Body of pancreas (tissue), 4 donors: ENCODE results near the gene AUH. TPM values are rescaled to one million over a fixed set of nuclear protein-coding genes. Genes with fewer than 3 reads are reported as not detected.

Source experiments
- ATAC-seq: fragments of 150-250 bp; one replicate; pipeline ENCODE4 v1.9.1; 2016
- DNase-seq, 4 donors: peaks; one replicate each; pipeline ENCODE4 v3.0.0-alpha.2; 2019
- H3K27ac ChIP-seq, 4 donors: fragments of 200-600 bp; sonication (generic); 1 replicate in 3 of 4; 2 replicates in 1 of 4; pipeline versions ENCODE4 v1.5.1 to v1.6.1; 2016 to 2019; ENCODE audit warnings: mild to moderate bottlenecking in 1 of 4, mixed read lengths in 1 of 4, moderate library complexity in 1 of 4
- H3K27me3 ChIP-seq, 2 donors: fragments of 200-600 bp; sonication (generic); one replicate each; pipeline ENCODE4 v1.6.0; 2016; ENCODE audit warnings: mild to moderate bottlenecking in 1 of 2
- H3K36me3 ChIP-seq, 2 donors: fragments of 200-600 bp; sonication (generic); replicated peaks in 1 of 2; 2 replicates each; pipeline ENCODE4 v1.5.1; 2016; ENCODE audit warnings: low read depth in 2 of 2; ENCODE audit not compliant: insufficient read depth in 1 of 2
- H3K4me1 ChIP-seq: fragments of 200-600 bp; sonication (generic); one replicate; pipeline ENCODE4 v1.6.0; 2016
- H3K4me3 ChIP-seq, 2 donors: fragments of 200-600 bp; sonication (generic); 1 replicate in 1 of 2; 2 replicates in 1 of 2; pipeline ENCODE4 v1.5.1; 2016 to 2019
- H3K9me3 ChIP-seq, 3 donors: fragments of 200-600 bp; sonication (generic); 1 replicate in 2 of 3; 2 replicates in 1 of 3; pipeline ENCODE4 v1.5.1; 2016
- CTCF ChIP-seq, 7 experiments: fragments of 450-650 bp in 4 of 7; fragments of 200-600 bp in 3 of 7; sonication (generic) in 3 of 7; IDR thresholded peaks; one replicate each; pipeline ENCODE4 v1.5.1; 2016 to 2019; ENCODE audit warnings: antibody characterized with exemption in 7 of 7
- POLR2A ChIP-seq, 3 donors: fragments of 450-650 bp; IDR thresholded peaks; one replicate each; pipeline ENCODE4 v1.6.1; 2016; ENCODE audit warnings: antibody characterized with exemption in 3 of 3, mild to moderate bottlenecking in 2 of 3
- WGBS, 2 donors: methylation state at CpG; one replicate each; pipeline ENCODE4 v1.1.5; 2017; 5-methylcytosine and 5-hydroxymethylcytosine counted together
- intact Hi-C: fragments of 100-400 bp; cut with DNase I; formaldehyde crosslinking; loops from one replicate; pipeline ENCODE4 v1.15.1; 2023
- total RNA-seq, 2 donors: library from RNA; depleted of rRNA; stranded (reverse); fragments of >200 nt; gene quantifications; one replicate each; pipeline ENCODE4 v1.1.0, GENCODE V29; 2016

Gene AUH
- total RNA-seq, 2 donors from 2014 or later, result 47.7 to 75.8 TPM

- H3K4me3 ChIP-seq, result no peak overlapping the region
- DNase-seq (peak in 1 of 4 donors; percentile 36), ATAC-seq (peak; percentile 86)
- H3K9me3 ChIP-seq, result no peaks in the 10 kb centered on the region
- H3K4me1 ChIP-seq, result peaks cover 67% of the 10 kb centered on the region
- H3K36me3 ChIP-seq, result no peaks in the 10 kb centered on the region
- TF ChIP-seq CTCF (IDR thresholded peaks at IDR 0.05) (no peak), POLR2A (IDR thresholded peaks at IDR 0.05) (no peak)
- intact Hi-C loops, result no loop called here
- H3K27me3 ChIP-seq, result no peaks in the 10 kb centered on the region
- H3K27ac ChIP-seq, result peak overlapping the region; percentile 35 to 77 (median 70)
- WGBS, 2 donors, result 14 to 16% methylated on average over 4 of the region's 4 CpGs
Measured at GRCh38 chr9:91302831-91303230, 58.9 kb downstream of the AUH start.

- intact Hi-C loops, result no loop called here
- ATAC-seq (peak; percentile 68), DNase-seq (peak; percentile 39 to 70 (median 54))
- TF ChIP-seq POLR2A (IDR thresholded peaks at IDR 0.05), result no peak
- TF ChIP-seq CTCF (IDR thresholded peaks at IDR 0.05), result no peak
- H3K27me3 ChIP-seq, result no peaks in the 10 kb centered on the region
- no peaks in the 10 kb centered on the region for H3K9me3 ChIP-seq
- WGBS, 2 donors, result 13 to 32% methylated on average over 5 of the region's 5 CpGs
- no peak overlapping the region for H3K4me3 ChIP-seq
- no peaks in the 10 kb centered on the region for H3K36me3 ChIP-seq
- H3K27ac ChIP-seq, result peak overlapping the region in 3 of 4 donors; percentile 69 to 77 (median 70)
- peaks cover 60% of the 10 kb centered on the region for H3K4me1 ChIP-seq
Measured at GRCh38 chr9:91301161-91301560, 60.6 kb downstream of the AUH start.

GRCh38 chr9:91298311-91298710 lies 63.4 kb downstream of the AUH start:
- Histone ChIP-seq H3K36me3 (peaks cover 0 to 7% of the 10 kb centered on the region in 2 donors), H3K4me1 (peaks cover 48% of the 10 kb centered on the region), H3K27me3 (no peaks in the 10 kb centered on the region), H3K27ac (peak overlapping the region in 1 of 4 donors; percentile 70), H3K4me3 (no peak overlapping the region), H3K9me3 (no peaks in the 10 kb centered on the region)
- TF ChIP-seq POLR2A (IDR thresholded peaks at IDR 0.05) (no peak), CTCF (IDR thresholded peaks at IDR 0.05) (no peak)
- DNase-seq (no peak), ATAC-seq (no peak)
- 56 to 62% methylated on average over 2 of the region's 2 CpGs for WGBS, 2 donors
- intact Hi-C loops, result no loop called here

GRCh38 chr9:91297306-91297705 lies 64.4 kb downstream of the AUH start:
- DNase-seq, result no peak
- H3K9me3 ChIP-seq, result no peaks in the 10 kb centered on the region

More at GRCh38 chr9:91297306-91297705, 64.4 kb downstream of the AUH start:
- intact Hi-C loops, result no loop called here
- 91 to 95% methylated on average over 1 of the region's 1 CpG for WGBS, 2 donors
- no peak for TF ChIP-seq POLR2A (IDR thresholded peaks at IDR 0.05)
- no peak for TF ChIP-seq CTCF (IDR thresholded peaks at IDR 0.05)
- peaks cover 0 to 9% of the 10 kb centered on the region in 2 donors for H3K36me3 ChIP-seq
- H3K27ac ChIP-seq, result no peak overlapping the region
- peaks cover 38% of the 10 kb centered on the region for H3K4me1 ChIP-seq
- ATAC-seq, result no peak
- no peak overlapping the region for H3K4me3 ChIP-seq
- H3K27me3 ChIP-seq, result no peaks in the 10 kb centered on the region
